Measurements from ENCODE around the gene COL4A6. TPM values are rescaled to one million over a fixed set of nuclear protein-coding genes. Genes with fewer than 3 reads are reported as not detected.

COL4A6 gene
- total RNA-seq, 1 donor from 2014 or later = 1.0 TPM

DNA sequence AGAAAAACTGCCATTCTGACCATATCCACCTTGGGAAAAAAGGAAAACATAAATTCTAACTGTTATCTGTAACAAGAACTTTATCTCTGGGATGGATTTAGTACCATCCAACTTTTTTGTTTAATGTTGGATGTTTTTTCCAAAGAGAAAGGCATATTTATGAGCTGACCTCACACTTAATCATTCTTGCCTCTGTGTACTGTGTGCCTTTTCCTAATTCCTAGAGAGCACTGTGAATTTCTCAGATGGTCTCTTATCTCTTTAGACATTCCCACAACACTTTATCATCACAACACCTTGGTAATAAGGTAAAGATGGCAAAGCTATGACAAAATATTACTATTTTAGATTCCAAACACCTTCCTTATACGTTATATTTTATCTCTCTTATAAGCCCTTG is 126.2 kb downstream of the COL4A6 start:
- Histone ChIP-seq H3K36me3 (ENCODE audit: control insufficient read depth in 3 of 3, insufficient read depth in 3 of 3, low read length in 3 of 3) (no peaks in the 10 kb centered on the region), H3K4me3 (ENCODE audit: low read length in 3 of 3) (no peak overlapping the region), H3K27ac (ENCODE audit: low read depth, low read length) (no peak overlapping the region), H3K4me1 (ENCODE audit: control insufficient read depth in 3 of 3, insufficient read depth in 3 of 3, low read length in 3 of 3) (peaks cover 0 to 7% (median 7%) of the 10 kb centered on the region in 3 donors), H3K9me3 (ENCODE audit: control insufficient read depth in 3 of 3, low read length in 3 of 3) (no peaks in the 10 kb centered on the region), H3K9ac (ENCODE audit: low read depth in 1 of 3, low read length in 3 of 3) (no peak overlapping the region), H3K27me3 (ENCODE audit: control insufficient read depth in 3 of 3, insufficient read depth in 3 of 3, low read length in 3 of 3) (no peaks in the 10 kb centered on the region)

DNA sequence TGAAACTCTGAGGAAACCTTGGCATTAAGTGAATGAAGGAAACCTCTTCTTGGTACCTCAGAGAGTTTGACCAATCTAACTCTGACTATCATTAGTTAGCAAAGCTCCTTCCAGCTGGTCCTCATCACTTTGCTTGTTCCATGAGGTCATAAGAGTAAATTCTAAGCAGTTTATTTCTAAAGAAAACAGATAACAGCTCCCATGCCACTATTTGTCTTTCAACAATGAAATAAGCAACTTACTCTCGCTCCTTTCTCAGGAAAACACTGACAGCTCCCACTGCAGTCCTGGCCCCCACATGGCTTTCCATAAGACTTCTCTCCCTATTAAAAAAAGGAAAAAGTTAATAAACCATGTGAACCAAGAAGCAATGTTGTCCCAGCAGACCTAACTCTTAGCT is 127.7 kb downstream of the COL4A6 start:
- no peaks in the 10 kb centered on the region for H3K27me3 ChIP-seq (ENCODE audit: control insufficient read depth in 3 of 3, insufficient read depth in 3 of 3, low read length in 3 of 3)
- no peaks in the 10 kb centered on the region for H3K9me3 ChIP-seq (ENCODE audit: control insufficient read depth in 3 of 3, low read length in 3 of 3)
- H3K36me3 ChIP-seq (ENCODE audit: control insufficient read depth in 3 of 3, insufficient read depth in 3 of 3, low read length in 3 of 3) = no peaks in the 10 kb centered on the region
- peaks cover 0 to 8% (median 7%) of the 10 kb centered on the region in 3 donors for H3K4me1 ChIP-seq (ENCODE audit: control insufficient read depth in 3 of 3, insufficient read depth in 3 of 3, low read length in 3 of 3)
- no peak overlapping the region for H3K9ac ChIP-seq (ENCODE audit: low read depth in 1 of 3, low read length in 3 of 3)
- no peak overlapping the region for H3K27ac ChIP-seq (ENCODE audit: low read depth, low read length)
- no peak overlapping the region for H3K4me3 ChIP-seq (ENCODE audit: low read length in 3 of 3)

DNA sequence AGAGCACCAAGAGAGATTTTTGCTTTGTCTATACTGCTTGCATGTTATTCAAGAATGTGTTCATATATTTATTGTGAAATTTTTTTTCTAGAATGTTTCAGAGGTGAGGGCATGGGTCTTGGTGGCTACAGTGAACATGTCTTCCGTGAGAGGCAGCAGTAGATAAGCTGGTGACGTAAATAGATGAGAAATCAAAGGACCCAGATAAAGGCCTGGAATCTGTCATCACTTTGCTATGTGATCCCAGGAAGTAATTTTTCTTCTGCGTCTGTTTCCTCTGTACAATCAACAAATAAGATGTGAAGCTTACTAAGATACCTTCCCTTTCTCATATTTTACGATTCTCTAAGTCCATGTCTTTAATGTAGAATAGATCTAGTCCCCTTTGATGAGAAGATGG is 129.1 kb downstream of the COL4A6 start:
- no peak overlapping the region for H3K9ac ChIP-seq (ENCODE audit: low read depth in 1 of 3, low read length in 3 of 3)
- H3K36me3 ChIP-seq (ENCODE audit: control insufficient read depth in 3 of 3, insufficient read depth in 3 of 3, low read length in 3 of 3) = no peaks in the 10 kb centered on the region
- H3K4me1 ChIP-seq (ENCODE audit: control insufficient read depth in 3 of 3, insufficient read depth in 3 of 3, low read length in 3 of 3) = peaks cover 0 to 8% (median 7%) of the 10 kb centered on the region in 3 donors
- H3K27me3 ChIP-seq (ENCODE audit: control insufficient read depth in 3 of 3, insufficient read depth in 3 of 3, low read length in 3 of 3) = no peaks in the 10 kb centered on the region
- no peak overlapping the region for H3K27ac ChIP-seq (ENCODE audit: low read depth, low read length)
- H3K9me3 ChIP-seq (ENCODE audit: control insufficient read depth in 3 of 3, low read length in 3 of 3) = no peaks in the 10 kb centered on the region
- no peak overlapping the region for H3K4me3 ChIP-seq (ENCODE audit: low read length in 3 of 3)

DNA sequence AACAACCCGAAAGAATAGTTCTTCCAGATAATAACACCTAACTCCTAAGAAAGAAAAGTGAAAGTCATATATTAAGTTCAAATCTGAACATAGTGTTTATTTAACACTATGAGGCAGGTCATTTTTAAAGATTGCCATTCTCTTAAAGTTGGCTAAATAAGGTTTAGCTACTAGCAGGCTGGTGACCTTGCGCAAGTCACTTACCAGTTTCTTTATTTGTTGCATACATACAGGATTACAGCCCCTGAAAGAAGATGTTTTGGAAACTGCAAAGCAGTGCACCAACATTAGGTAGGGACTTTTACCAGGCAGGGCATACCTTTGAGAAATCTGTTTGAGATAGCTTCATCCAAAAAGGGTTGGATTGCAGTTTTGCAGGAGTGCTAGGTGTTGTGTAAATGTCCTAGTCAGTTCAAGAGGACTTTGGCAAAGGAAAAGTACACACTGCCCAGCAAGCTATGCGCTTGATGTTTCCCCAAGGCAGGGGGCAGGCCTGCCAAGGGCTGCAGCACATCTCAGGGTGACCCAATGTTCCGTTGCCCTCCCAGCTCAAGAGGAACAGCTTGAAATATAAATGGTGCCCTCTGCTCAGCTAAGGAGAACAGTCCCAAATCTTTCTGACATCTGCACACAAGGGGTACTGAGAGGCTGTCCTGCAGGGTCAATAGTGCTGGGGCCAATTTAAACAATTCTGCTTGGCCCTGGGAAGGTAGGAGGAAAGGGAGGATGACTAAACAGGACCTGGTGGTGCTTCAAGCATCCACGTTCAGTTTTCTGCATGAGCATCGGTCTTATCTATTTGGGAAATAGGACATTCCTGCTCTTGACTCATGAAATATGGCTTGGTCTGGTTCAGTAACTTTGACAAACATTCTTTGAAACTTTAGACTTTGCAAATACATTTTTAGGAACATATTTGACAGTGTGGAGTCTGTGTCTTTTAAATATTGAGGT is 130.8 kb downstream of the COL4A6 start:
- no peak overlapping the region for H3K27ac ChIP-seq (ENCODE audit: low read depth, low read length)

DNA sequence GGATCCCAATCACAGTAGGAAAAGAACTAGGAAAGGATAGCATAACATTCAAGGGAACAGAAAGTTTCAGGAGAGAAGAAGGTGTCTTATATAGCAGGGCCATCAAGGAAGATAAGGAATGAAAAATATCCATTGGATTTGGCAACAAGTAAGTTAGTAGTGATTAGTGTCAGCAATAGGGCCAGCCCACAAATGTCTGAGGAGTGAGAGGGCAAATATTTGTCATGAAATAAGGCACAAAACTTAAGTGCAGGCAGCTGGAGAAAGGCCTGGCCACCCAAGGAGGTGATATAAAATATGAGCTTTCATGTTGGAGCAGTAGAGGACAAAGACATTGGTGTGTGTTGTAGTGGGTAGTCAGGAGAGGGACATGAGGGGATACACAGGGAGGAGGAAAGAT is 132.1 kb downstream of the COL4A6 start:
- Histone ChIP-seq H3K9me3 (ENCODE audit: control insufficient read depth in 3 of 3, low read length in 3 of 3) (no peaks in the 10 kb centered on the region), H3K9ac (ENCODE audit: low read depth in 1 of 3, low read length in 3 of 3) (no peak overlapping the region), H3K27me3 (ENCODE audit: control insufficient read depth in 3 of 3, insufficient read depth in 3 of 3, low read length in 3 of 3) (no peaks in the 10 kb centered on the region), H3K4me1 (ENCODE audit: control insufficient read depth in 3 of 3, insufficient read depth in 3 of 3, low read length in 3 of 3) (peaks cover 0 to 8% (median 7%) of the 10 kb centered on the region in 3 donors), H3K27ac (ENCODE audit: low read depth, low read length) (no peak overlapping the region), H3K4me3 (ENCODE audit: low read length in 3 of 3) (no peak overlapping the region), H3K36me3 (ENCODE audit: control insufficient read depth in 3 of 3, insufficient read depth in 3 of 3, low read length in 3 of 3) (no peaks in the 10 kb centered on the region)

More for the DNA sequence above, 130.8 kb downstream of the COL4A6 start:
- Histone ChIP-seq H3K9ac (ENCODE audit: low read depth in 1 of 3, low read length in 3 of 3) (no peak overlapping the region), H3K4me1 (ENCODE audit: control insufficient read depth in 3 of 3, insufficient read depth in 3 of 3, low read length in 3 of 3) (peaks cover 0 to 8% (median 7%) of the 10 kb centered on the region in 3 donors), H3K27me3 (ENCODE audit: control insufficient read depth in 3 of 3, insufficient read depth in 3 of 3, low read length in 3 of 3) (no peaks in the 10 kb centered on the region), H3K4me3 (ENCODE audit: low read length in 3 of 3) (no peak overlapping the region), H3K36me3 (ENCODE audit: control insufficient read depth in 3 of 3, insufficient read depth in 3 of 3, low read length in 3 of 3) (no peaks in the 10 kb centered on the region), H3K9me3 (ENCODE audit: control insufficient read depth in 3 of 3, low read length in 3 of 3) (no peaks in the 10 kb centered on the region)

DNA sequence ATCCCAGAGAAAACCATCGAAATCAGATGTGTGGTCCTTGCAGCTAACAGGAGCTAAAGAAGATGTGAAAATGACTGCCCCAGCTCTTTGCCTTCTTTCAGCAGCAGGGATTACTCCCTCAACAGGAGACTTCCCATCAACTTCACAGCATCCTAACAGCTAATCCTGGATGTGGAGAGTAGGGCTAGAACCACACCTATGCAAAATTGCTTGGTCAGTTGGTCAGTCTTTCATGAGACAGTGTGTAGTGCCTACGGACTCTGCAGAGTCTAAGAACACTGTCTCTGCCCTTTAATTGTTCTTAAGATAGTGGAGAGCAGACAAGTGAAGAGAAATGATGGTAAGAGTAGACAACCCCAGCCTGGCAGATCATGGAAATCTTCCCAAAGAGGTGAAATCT is 133.5 kb downstream of the COL4A6 start:
- Histone ChIP-seq H3K9ac (ENCODE audit: low read depth in 1 of 3, low read length in 3 of 3) (no peak overlapping the region), H3K27ac (ENCODE audit: low read depth, low read length) (no peak overlapping the region), H3K27me3 (ENCODE audit: control insufficient read depth in 3 of 3, insufficient read depth in 3 of 3, low read length in 3 of 3) (no peaks in the 10 kb centered on the region), H3K36me3 (ENCODE audit: control insufficient read depth in 3 of 3, insufficient read depth in 3 of 3, low read length in 3 of 3) (no peaks in the 10 kb centered on the region), H3K9me3 (ENCODE audit: control insufficient read depth in 3 of 3, low read length in 3 of 3) (no peaks in the 10 kb centered on the region), H3K4me3 (ENCODE audit: low read length in 3 of 3) (no peak overlapping the region), H3K4me1 (ENCODE audit: control insufficient read depth in 3 of 3, insufficient read depth in 3 of 3, low read length in 3 of 3) (peaks cover 0 to 8% (median 7%) of the 10 kb centered on the region in 3 donors)

DNA sequence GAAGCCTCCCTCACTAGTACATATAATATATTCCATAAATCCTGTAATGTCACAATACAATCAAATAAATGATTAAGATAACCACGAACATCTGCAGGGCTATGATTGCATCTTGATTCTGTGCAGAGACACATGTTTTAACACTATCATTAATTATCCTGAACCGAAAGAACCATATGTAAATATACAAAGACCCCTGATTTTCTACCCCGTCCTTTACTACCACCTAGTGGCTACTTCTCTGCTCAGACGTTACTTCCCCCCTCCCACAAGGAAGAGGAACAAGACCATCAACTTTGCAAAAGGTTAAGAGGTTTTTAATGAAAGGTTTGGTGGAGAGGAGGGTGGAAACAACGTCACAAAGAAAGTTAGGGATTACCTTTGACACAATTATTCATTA is 134.0 kb downstream of the COL4A6 start:
- H3K4me1 ChIP-seq (ENCODE audit: control insufficient read depth in 3 of 3, insufficient read depth in 3 of 3, low read length in 3 of 3) = peaks cover 0 to 8% (median 7%) of the 10 kb centered on the region in 3 donors
- no peaks in the 10 kb centered on the region for H3K9me3 ChIP-seq (ENCODE audit: control insufficient read depth in 3 of 3, low read length in 3 of 3)
- H3K4me3 ChIP-seq (ENCODE audit: low read length in 3 of 3) = no peak overlapping the region
- no peaks in the 10 kb centered on the region for H3K27me3 ChIP-seq (ENCODE audit: control insufficient read depth in 3 of 3, insufficient read depth in 3 of 3, low read length in 3 of 3)
- H3K27ac ChIP-seq (ENCODE audit: low read depth, low read length) = no peak overlapping the region
- H3K9ac ChIP-seq (ENCODE audit: low read depth in 1 of 3, low read length in 3 of 3) = no peak overlapping the region
- H3K36me3 ChIP-seq (ENCODE audit: control insufficient read depth in 3 of 3, insufficient read depth in 3 of 3, low read length in 3 of 3) = no peaks in the 10 kb centered on the region

DNA sequence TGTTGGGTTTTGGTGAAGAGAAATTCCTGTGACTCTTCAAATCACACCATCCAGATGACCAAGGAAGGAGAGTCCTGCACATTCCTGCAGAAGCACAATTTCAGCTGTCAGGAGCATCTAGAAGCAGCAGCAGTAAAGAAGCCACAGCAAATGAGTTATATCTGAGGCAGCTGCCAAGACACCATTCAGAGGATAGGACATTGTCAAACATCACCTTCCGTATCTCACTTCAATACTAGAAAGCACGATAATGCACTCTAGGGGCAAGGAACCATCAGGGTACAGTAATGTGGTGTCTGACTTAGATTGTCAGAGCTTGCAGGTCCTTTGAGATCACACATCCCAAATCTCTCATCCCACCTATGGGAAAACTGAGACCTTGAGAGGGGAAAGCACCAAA is 134.5 kb downstream of the COL4A6 start:
- H3K36me3 ChIP-seq (ENCODE audit: control insufficient read depth in 3 of 3, insufficient read depth in 3 of 3, low read length in 3 of 3) = no peaks in the 10 kb centered on the region
- H3K27me3 ChIP-seq (ENCODE audit: control insufficient read depth in 3 of 3, insufficient read depth in 3 of 3, low read length in 3 of 3) = no peaks in the 10 kb centered on the region
- H3K27ac ChIP-seq (ENCODE audit: low read depth, low read length) = no peak overlapping the region
- peaks cover 0 to 8% (median 7%) of the 10 kb centered on the region in 3 donors for H3K4me1 ChIP-seq (ENCODE audit: control insufficient read depth in 3 of 3, insufficient read depth in 3 of 3, low read length in 3 of 3)
- H3K4me3 ChIP-seq (ENCODE audit: low read length in 3 of 3) = no peak overlapping the region
- no peak overlapping the region for H3K9ac ChIP-seq (ENCODE audit: low read depth in 1 of 3, low read length in 3 of 3)
- H3K9me3 ChIP-seq (ENCODE audit: control insufficient read depth in 3 of 3, low read length in 3 of 3) = no peaks in the 10 kb centered on the region

DNA sequence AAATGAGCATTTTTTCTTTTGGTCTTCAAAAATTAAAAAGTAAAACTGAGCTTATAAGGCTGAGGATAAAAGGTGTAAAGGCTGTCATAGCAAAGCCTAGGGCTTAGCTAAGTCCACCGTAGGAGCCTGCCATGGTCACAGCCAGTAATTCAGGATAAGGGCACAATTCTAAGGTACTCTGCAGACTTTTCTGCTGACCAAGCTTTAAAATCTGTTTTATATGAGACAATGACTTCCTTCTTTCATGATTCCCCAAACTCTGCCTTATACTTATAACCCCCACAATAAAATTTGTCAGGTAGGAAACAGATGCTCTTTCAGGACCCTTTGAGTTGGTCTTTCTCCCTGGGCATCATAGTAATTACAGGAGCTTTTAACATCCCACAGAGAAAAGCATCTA is 138.5 kb downstream of the COL4A6 start:
- H3K4me3 ChIP-seq (ENCODE audit: low read length in 3 of 3) = no peak overlapping the region
- H3K27me3 ChIP-seq (ENCODE audit: control insufficient read depth in 3 of 3, insufficient read depth in 3 of 3, low read length in 3 of 3) = no peaks in the 10 kb centered on the region
- no peak overlapping the region for H3K27ac ChIP-seq (ENCODE audit: low read depth, low read length)
- no peaks in the 10 kb centered on the region for H3K9me3 ChIP-seq (ENCODE audit: control insufficient read depth in 3 of 3, low read length in 3 of 3)
- no peaks in the 10 kb centered on the region for H3K4me1 ChIP-seq (ENCODE audit: control insufficient read depth in 3 of 3, insufficient read depth in 3 of 3, low read length in 3 of 3)
- H3K9ac ChIP-seq (ENCODE audit: low read depth in 1 of 3, low read length in 3 of 3) = no peak overlapping the region
- no peaks in the 10 kb centered on the region for H3K36me3 ChIP-seq (ENCODE audit: control insufficient read depth in 3 of 3, insufficient read depth in 3 of 3, low read length in 3 of 3)

DNA sequence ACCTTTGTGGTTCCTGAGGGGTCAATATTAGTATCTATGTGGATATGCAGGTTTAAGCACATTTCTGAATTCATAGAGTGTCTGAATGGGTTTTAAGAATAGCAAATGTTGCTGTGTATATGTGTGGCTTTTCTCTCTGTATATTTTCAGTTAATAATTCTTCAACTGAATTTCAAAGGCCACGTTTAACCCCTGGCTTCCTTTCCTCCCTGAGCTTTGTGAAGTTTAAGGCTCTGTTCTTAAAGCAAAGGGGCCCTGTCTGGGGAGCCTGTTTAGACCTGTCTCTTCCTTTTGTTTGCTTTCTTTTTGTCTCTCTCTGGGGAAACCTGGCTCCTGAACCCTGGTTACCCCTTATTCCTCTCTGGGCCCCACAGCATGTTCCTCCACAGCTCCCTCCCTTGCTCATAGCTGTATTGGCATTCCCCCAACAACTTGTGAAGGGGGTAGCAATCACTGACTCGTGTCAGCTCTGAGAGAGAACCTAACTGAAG is 139.1 kb downstream of the COL4A6 start:
- no peaks in the 10 kb centered on the region for H3K36me3 ChIP-seq (ENCODE audit: control insufficient read depth in 3 of 3, insufficient read depth in 3 of 3, low read length in 3 of 3)
- no peaks in the 10 kb centered on the region for H3K27me3 ChIP-seq (ENCODE audit: control insufficient read depth in 3 of 3, insufficient read depth in 3 of 3, low read length in 3 of 3)
- H3K9me3 ChIP-seq (ENCODE audit: control insufficient read depth in 3 of 3, low read length in 3 of 3) = no peaks in the 10 kb centered on the region
- H3K4me3 ChIP-seq (ENCODE audit: low read length in 3 of 3) = no peak overlapping the region
- no peak overlapping the region for H3K9ac ChIP-seq (ENCODE audit: low read depth in 1 of 3, low read length in 3 of 3)
- no peaks in the 10 kb centered on the region for H3K4me1 ChIP-seq (ENCODE audit: control insufficient read depth in 3 of 3, insufficient read depth in 3 of 3, low read length in 3 of 3)
- no peak overlapping the region for H3K27ac ChIP-seq (ENCODE audit: low read depth, low read length)
